A673 (cell line): Measurements from ENCODE around the gene CD9. TPM values are rescaled to one million over a fixed set of nuclear protein-coding genes. Genes with fewer than 3 reads are reported as not detected.

Source experiments
- BruUV-seq: library from RNA; stranded (reverse); fragments of 400-500 nt; replicated peaks from 2 replicates; lab custom pipeline; 2021; lab: Mats Ljungman, UMichigan
- CTCF ChIA-PET: fragments of 300-600 bp; sonication (Branson Sonifier 250); formaldehyde crosslinking; loops from one replicate; lab custom pipeline; 2022; ENCODE audit warnings: antibody characterized with exemption; lab: Charles Lee
- POLR2A ChIA-PET: fragments of 300-600 bp; sonication (Branson Sonifier 250); formaldehyde crosslinking; loops from one replicate; lab custom pipeline; 2022; ENCODE audit warnings: antibody characterized with exemption; ENCODE audit not compliant: low non-redundant PET; lab: Charles Lee
- DNase-seq: peaks from one replicate; pipeline ENCODE4 v3.0.0-alpha.2; 2015; ENCODE audit warnings: low spot score
- H3K27ac ChIP-seq: fragments of 200-600 bp; sonication (generic); 2 replicates; pipeline ENCODE4 v1.5.1; 2016; ENCODE audit warnings: mixed run types, low read depth, mild to moderate bottlenecking, mixed read lengths, antibody characterized with exemption, low read length; ENCODE audit not compliant: poor library complexity, severe bottlenecking
- H3K27me3 ChIP-seq: fragments of 200-600 bp; sonication (generic); replicated peaks from 2 replicates; pipeline ENCODE4 v1.6.1; 2017; ENCODE audit warnings: mixed run types, low read depth, mild to moderate bottlenecking, mixed read lengths, antibody characterized with exemption, low read length; ENCODE audit not compliant: insufficient read depth, poor library complexity
- H3K36me3 ChIP-seq: fragments of 200-600 bp; sonication (generic); 2 replicates; pipeline ENCODE4 v1.6.1; 2016; ENCODE audit warnings: mixed run types, mild to moderate bottlenecking, mixed read lengths, antibody characterized with exemption, low read length; ENCODE audit not compliant: insufficient read depth, poor library complexity, severe bottlenecking
- H3K4me1 ChIP-seq: fragments of 200-600 bp; sonication (generic); 2 replicates; pipeline ENCODE4 v1.6.1; 2017; ENCODE audit warnings: mixed run types, mild to moderate bottlenecking, mixed read lengths, antibody characterized with exemption, low read length; ENCODE audit not compliant: insufficient read depth, poor library complexity, severe bottlenecking
- H3K4me3 ChIP-seq: fragments of 200-600 bp; sonication (generic); 2 replicates; pipeline ENCODE4 v1.5.1; 2016; ENCODE audit warnings: low read depth, mixed run types, mild to moderate bottlenecking, mixed read lengths, low read length; ENCODE audit not compliant: poor library complexity, severe bottlenecking
- H3K9me3 ChIP-seq: fragments of 200-600 bp; sonication (generic); 2 replicates; pipeline ENCODE4 v1.6.1; 2016; ENCODE audit warnings: mixed run types, low read depth, mild to moderate bottlenecking, mixed read lengths, antibody characterized with exemption, low read length; ENCODE audit not compliant: poor library complexity, severe bottlenecking
- EZH2 ChIP-seq: fragments of 200-600 bp; sonication (generic); IDR thresholded peaks from 2 replicates; pipeline ENCODE4 v1.6.1; 2017; ENCODE audit warnings: borderline replicate concordance, low read depth, mild to moderate bottlenecking, mixed read lengths, antibody characterized with exemption, low read length; ENCODE audit not compliant: poor library complexity, severe bottlenecking
- intact Hi-C: fragments of 100-400 bp; cut with micrococcal nuclease; formaldehyde crosslinking; loops from one replicate; pipeline ENCODE4 v1.10.0; 2022; ENCODE audit not compliant: unreplicated experiment
- total RNA-seq: library from RNA; stranded (reverse); gene quantifications from 2 replicates; pipeline ENCODE4 v1.2.3, GENCODE V29; 2021
- TF ChIP-seq, protein P1 (sequence below): fragments of 300-800, 200-600 bp; sonication (generic); conservative IDR thresholded peaks from 2 replicates; pipeline ENCODE4 v1.5.1; 2017; ENCODE audit warnings: low read depth, mild to moderate bottlenecking, antibody characterized with exemption, low read length, moderate library complexity, mixed read lengths

The CD9 gene
- total RNA-seq, 1 experiment from 2014 or later: 2.8 TPM

DNA sequence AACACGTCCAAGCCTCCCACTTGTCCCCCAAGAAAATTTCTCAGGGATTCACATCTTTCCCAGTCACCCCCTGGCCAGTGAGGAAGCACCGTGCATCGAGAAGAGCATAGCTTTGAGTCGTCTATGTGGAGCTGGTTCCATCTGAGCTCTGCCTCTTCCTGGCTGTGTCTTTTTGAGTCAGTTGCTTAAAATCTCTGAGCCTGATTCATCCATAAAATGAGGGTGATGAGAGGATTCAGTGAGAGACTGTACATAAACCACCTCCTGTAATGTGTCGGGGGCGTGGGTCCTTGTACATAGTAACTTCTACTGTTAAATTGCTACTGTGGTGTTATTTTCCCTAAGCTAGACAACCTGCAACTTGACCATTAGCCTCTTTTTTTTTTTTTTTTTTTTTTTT is 13.8 kb downstream of the CD9 start:
- ChIA-PET CTCF (interaction anchor here (0.7 kb wide), 1 partner anchor 114 kb away, joined by 8 read pairs; no protein-coding TSS in a partner anchor), POLR2A (no interaction called here)
- no peaks in the 10 kb centered on the region for H3K9me3 ChIP-seq
- no peak for TF ChIP-seq EZH2
- TF ChIP-seq, protein P1, sequence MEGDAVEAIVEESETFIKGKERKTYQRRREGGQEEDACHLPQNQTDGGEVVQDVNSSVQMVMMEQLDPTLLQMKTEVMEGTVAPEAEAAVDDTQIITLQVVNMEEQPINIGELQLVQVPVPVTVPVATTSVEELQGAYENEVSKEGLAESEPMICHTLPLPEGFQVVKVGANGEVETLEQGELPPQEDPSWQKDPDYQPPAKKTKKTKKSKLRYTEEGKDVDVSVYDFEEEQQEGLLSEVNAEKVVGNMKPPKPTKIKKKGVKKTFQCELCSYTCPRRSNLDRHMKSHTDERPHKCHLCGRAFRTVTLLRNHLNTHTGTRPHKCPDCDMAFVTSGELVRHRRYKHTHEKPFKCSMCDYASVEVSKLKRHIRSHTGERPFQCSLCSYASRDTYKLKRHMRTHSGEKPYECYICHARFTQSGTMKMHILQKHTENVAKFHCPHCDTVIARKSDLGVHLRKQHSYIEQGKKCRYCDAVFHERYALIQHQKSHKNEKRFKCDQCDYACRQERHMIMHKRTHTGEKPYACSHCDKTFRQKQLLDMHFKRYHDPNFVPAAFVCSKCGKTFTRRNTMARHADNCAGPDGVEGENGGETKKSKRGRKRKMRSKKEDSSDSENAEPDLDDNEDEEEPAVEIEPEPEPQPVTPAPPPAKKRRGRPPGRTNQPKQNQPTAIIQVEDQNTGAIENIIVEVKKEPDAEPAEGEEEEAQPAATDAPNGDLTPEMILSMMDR: no peak
- H3K27ac ChIP-seq: no peak overlapping the region
- intact Hi-C loops: no loop called here
- no peaks in the 10 kb centered on the region for H3K27me3 ChIP-seq
- no peaks in the 10 kb centered on the region for H3K36me3 ChIP-seq
- DNase-seq: no peak
- no peak overlapping the region for H3K4me3 ChIP-seq
- BruUV-seq: no TSS peak
- H3K4me1 ChIP-seq: no peaks in the 10 kb centered on the region

DNA sequence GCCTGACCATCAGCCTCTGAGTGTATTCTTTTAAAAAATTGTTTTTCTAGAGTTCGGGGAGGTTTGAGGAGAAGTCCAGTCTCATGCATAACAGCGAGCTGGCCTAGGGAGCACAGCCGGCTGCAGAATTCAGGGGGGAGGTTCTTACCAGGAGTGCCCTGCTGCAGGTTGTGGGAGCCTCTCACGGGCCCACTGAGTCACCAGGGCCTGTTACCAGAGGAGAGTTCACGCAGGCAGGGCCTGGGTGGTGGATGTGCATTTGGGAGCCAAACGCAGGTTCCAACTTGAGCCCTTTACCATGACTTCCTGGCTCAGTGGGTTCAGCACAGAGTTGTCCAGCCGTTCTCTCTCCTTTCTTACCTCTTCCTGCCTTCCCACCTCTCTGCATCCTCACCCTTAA is 14.4 kb downstream of the CD9 start:
- intact Hi-C loops: no loop called here
- TF ChIP-seq EZH2: no peak
- TF ChIP-seq, protein P1: no peak
- no peaks in the 10 kb centered on the region for H3K9me3 ChIP-seq
- no peak for DNase-seq
- ChIA-PET CTCF (interaction anchor here (1.1 kb wide), 1 partner anchor 226 kb away, joined by 3 read pairs; no protein-coding TSS in a partner anchor), POLR2A (no interaction called here)
- no peaks in the 10 kb centered on the region for H3K27me3 ChIP-seq
- H3K27ac ChIP-seq: no peak overlapping the region
- no TSS peak for BruUV-seq
- no peaks in the 10 kb centered on the region for H3K4me1 ChIP-seq
- no peaks in the 10 kb centered on the region for H3K36me3 ChIP-seq
- no peak overlapping the region for H3K4me3 ChIP-seq

DNA sequence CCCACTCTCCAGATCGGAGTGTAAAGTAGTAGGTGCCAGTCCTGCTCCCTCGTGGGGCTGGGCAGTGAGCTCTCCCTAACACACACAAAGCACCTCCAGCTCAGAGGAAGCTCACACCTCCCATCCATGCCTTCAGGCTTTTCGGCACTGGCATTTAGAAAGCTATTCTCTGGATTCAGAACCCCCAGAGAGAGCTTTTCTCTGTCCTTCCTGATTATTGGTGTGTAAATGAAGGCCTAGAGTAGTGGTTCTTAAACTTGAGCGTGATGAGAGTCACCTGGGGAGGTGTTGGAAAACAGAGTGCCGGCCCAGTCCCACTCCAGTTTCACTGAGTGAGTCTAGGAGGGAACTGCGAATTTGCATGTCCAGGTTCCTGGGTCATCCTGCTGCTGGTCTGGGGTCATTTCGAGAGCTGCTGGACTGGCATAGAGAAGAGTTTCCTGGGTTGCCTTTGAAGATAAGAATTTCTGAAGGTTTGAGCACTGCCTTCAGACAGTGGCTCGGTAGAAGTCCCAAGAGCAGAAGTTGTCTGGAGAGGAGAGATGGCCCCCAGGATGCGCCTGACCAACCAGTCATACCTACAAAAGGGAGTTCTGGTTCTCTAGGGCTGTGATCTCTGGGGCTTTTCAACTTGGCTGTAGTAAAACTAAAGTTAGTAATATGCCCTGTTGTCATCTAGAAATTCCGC is 15.1 kb downstream of the CD9 start:
- ChIA-PET POLR2A (no interaction called here), CTCF (interaction anchor here (0.8 to 1.1 kb wide), 2 partner anchors 20 to 227 kb away, joined by 3 to 4 read pairs; no protein-coding TSS in a partner anchor)
- H3K36me3 ChIP-seq: no peaks in the 10 kb centered on the region
- no peaks in the 10 kb centered on the region for H3K4me1 ChIP-seq
- BruUV-seq: no TSS peak
- DNase-seq: no peak
- H3K9me3 ChIP-seq: no peaks in the 10 kb centered on the region
- H3K27ac ChIP-seq: no peak overlapping the region
- TF ChIP-seq EZH2: no peak
- TF ChIP-seq, protein P1: no peak
- intact Hi-C loops: no loop called here
- no peaks in the 10 kb centered on the region for H3K27me3 ChIP-seq
- no peak overlapping the region for H3K4me3 ChIP-seq
